ENCODE results near the gene TMEM266.
A peak's percentile ranks its signal among the peaks of the same experiment; 100 is the strongest.

The TMEM266 gene

GRCh38 chr15:76206325-76206976 lies 146.7 kb downstream of the TMEM266 start:
- DNase-seq: peak; percentile 90

- DNase-seq: no peak
Observed at GRCh38 chr15:76208084-76208785, 148.4 kb downstream of the TMEM266 start.

GRCh38 chr15:76208786-76209424 lies 149.1 kb downstream of the TMEM266 start:
- DNase-seq: no peak

GRCh38 chr15:76209523-76209922 lies 149.7 kb downstream of the TMEM266 start:
- no peak for DNase-seq

- no peak for DNase-seq
Observed at GRCh38 chr15:76209942-76210341, 150.2 kb downstream of the TMEM266 start.

GRCh38 chr15:76215634-76216033 lies 155.8 kb downstream of the TMEM266 start:
- no peak for DNase-seq

- DNase-seq: no peak
Observed at GRCh38 chr15:76217029-76217881, 157.5 kb downstream of the TMEM266 start.

- DNase-seq: no peak
Observed at GRCh38 chr15:76217882-76218217, 158.1 kb downstream of the TMEM266 start.

- no peak for DNase-seq
Observed at GRCh38 chr15:76221085-76221767, 161.4 kb downstream of the TMEM266 start.

- DNase-seq: no peak
Observed at GRCh38 chr15:76222159-76222558, 162.4 kb downstream of the TMEM266 start.

GRCh38 chr15:76223521-76223920 lies 163.7 kb downstream of the TMEM266 start:
- DNase-seq: no peak

GRCh38 chr15:76229266-76229665 lies 169.5 kb downstream of the TMEM266 start:
- DNase-seq: no peak

- no peak for DNase-seq
Observed at GRCh38 chr15:76233921-76234320, 174.1 kb downstream of the TMEM266 start.

GRCh38 chr15:76234337-76234889 lies 174.6 kb downstream of the TMEM266 start:
- no peak for DNase-seq

- no peak for DNase-seq
Observed at GRCh38 chr15:76235186-76235826, 175.5 kb downstream of the TMEM266 start.

- DNase-seq: no peak
Observed at GRCh38 chr15:76236350-76236749, 176.6 kb downstream of the TMEM266 start.

GRCh38 chr15:76239786-76240185 lies 180.0 kb downstream of the TMEM266 start:
- DNase-seq: no peak

GRCh38 chr15:76245072-76245610 lies 185.4 kb downstream of the TMEM266 start:
- no peak for DNase-seq

GRCh38 chr15:76251717-76252116 lies 191.9 kb downstream of the TMEM266 start:
- DNase-seq: no peak

- no peak for DNase-seq
Observed at GRCh38 chr15:76252249-76252648, 192.5 kb downstream of the TMEM266 start.

GRCh38 chr15:76253691-76254473 lies 194.1 kb downstream of the TMEM266 start:
- no peak for DNase-seq

Data from NCI-H1092 (cell line).